Stimulated activated CD8-positive, alpha-beta memory T cell treated with anti-CD3 and anti-CD28 coated beads, Interleukin-12 subunit alpha, Interleukin-12 subunit beta, amount 100 ng/mL, for 24 hours (primary cell): Measurements from ENCODE around the gene ZCCHC8.
"Not testable (repeated sequence)": the region's sequence is repeated elsewhere in the genome, so short reads cannot be mapped to it uniquely, and the experiment has no call there.

ENCODE experiments used
- DNase-seq: peaks from one replicate; pipeline ENCODE4 v3.0.0-alpha.2; 2020; ENCODE audit errors: extremely low read depth

Gene ZCCHC8

GRCh38 chr12:122508163-122508562 is 7.4 kb upstream of the ZCCHC8 start:
- DNase-seq = no peak

GRCh38 chr12:122506393-122506938 is 5.7 kb upstream of the ZCCHC8 start:
- no peak for DNase-seq

- DNase-seq = no peak
Observed at GRCh38 chr12:122505419-122506051, 4.8 kb upstream of the ZCCHC8 start.

DNA sequence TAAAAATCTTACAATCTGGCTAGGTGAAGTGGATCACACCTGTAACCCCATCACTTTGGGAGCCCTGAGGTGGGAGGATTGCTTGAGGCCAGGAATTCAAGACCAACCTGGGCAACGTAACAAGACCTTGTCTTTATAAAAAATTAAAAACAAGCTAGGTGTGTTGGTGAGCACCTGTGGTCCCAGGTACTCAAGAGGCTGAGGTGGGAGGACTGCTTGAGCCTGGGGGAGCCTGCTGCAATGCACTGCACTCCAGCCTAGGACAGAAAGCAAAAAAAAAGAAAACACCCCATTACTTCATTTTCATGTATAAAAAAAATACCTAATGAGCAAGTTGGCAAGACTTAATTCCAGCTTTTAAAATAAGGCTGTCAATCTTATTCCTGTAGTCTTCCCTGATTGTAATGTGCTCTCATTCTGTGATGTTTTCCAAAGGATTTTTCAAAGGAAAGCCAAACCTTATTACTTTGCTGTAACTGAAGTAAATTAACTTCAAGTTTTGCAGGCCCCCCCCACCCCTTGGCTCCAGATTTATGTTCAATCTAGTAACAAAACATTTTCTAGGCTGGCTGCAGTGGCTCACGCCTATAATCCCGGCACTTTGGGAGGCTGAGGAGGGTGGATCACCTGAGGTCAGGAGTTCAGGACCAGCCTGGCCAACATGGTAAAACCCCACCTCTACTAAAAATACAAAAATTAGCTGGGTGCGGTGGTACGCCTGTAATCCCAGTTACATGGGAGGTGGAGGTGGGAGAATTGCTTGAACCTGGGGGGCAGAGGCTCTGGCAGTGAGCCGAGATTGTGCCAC is 3.3 kb upstream of the ZCCHC8 start:
- DNase-seq = no peak

GRCh38 chr12:122503147-122503751 is 2.5 kb upstream of the ZCCHC8 start:
- no peak for DNase-seq

DNA sequence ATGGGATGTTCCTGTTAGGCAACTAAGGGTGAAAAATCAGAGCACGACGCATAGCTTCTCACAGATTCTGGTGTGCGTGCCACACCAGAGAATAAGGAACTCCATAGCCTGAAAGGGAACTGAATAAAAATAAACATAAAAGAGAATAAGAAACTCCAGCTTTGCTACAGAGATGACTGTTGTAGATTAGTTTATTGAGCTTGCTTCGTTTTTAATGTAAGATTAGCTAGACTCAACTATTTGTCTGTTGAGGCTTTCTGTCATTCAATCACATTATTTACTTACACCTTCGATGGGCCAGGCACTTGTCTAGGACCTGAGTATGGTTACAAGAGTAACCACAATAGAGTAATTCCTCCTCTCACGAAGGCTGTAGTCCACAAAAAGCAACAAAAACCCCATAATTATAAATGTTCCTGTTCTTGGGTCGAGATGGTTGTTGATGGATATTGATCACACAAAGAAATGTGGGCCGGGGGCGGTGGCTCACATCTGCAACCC is 807 bp upstream of the ZCCHC8 start:
- DNase-seq = no peak

DNA sequence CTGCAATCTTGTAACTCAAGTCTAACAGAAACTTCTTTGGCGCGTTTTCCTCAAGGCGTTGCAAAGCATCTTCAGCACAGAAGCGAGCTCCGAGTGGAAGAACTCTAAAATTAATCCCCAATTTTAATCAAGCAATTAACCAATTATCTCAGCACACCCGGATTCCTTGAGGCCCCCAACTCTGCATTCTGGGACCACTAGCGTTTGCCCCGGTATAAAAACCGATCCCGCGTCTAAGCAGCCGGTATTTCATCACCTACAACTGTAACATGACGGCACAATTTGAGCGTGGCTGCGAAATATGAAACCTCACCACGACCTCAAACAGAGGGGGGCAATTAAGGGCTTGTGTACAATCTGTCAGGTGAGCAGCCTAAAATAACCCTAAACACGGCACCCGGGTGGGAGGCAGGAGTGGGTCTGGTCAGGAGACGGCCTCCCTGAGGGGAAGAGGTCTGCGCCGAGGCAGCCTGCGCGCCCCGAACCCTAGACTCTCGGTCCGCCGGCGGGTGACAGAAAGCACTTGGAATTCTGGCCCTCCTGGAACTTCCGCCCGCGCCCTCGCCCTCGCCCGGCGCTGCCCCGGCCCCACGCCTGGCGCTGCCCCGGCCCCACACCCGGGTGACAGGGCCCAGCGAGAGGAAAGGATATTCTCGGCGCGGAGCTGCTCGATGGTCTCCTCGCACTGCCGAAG is 594 bp downstream of the ZCCHC8 start:
- no peak for DNase-seq

GRCh38 chr12:122495258-122495657 is 5.5 kb downstream of the ZCCHC8 start:
- no peak for DNase-seq

GRCh38 chr12:122493222-122493621 is 7.5 kb downstream of the ZCCHC8 start:
- DNase-seq = not testable (repeated sequence)

- DNase-seq = no peak
Observed at GRCh38 chr12:122491991-122492390, 8.7 kb downstream of the ZCCHC8 start.

GRCh38 chr12:122489038-122489437 is 11.7 kb downstream of the ZCCHC8 start:
- no peak for DNase-seq

- DNase-seq = not testable (repeated sequence)
Observed at GRCh38 chr12:122487807-122488206, 12.9 kb downstream of the ZCCHC8 start.

DNA sequence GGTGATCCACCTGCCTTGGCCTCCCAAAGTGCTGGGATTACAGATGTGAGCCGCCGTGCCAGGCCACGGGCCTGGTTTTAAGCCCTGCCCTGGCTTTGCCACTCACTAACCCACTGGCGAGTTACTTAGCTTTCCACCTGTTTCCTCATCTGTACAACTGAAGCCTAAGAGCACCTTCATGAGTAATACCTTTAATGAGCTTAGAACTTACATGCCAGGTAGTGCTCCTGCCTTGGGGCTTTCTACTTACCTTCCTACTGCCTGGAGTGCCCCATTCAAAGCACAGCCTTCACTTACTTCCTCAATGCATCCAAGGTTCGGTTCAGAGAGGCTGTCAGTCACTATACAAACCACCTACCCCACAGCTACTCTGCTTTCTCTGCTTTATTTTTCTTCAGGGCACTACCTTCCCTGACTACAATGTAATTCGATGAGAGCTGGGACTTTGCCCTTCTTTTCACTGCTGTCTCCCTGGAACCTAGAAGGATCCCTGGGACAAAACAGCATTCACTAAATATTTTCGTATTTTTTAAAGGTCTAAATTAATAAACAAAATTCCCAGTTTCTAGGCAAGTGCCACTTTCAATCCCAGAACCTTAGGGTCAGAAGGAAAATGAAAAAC is 13.8 kb downstream of the ZCCHC8 start:
- no peak for DNase-seq

DNA sequence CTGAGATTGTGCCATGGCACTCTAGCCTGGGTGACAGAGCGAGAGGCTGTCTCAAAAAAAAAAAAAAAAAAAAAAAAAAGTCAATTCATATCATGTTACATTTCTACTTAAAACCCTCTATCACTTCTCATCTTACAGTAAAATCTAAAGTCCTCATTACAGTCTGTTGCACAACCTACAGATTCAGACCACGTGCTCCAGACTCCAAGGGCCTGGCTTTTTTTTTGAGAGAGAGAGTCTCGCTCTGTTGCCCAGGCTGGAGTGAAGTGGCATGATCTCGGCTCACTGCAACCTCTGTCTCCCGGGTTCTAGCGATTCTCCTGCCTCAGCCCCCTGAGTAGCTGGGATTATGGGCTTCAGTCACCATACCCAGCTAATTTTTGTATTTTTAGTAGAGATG is 14.4 kb downstream of the ZCCHC8 start:
- DNase-seq = not testable (repeated sequence)

DNA sequence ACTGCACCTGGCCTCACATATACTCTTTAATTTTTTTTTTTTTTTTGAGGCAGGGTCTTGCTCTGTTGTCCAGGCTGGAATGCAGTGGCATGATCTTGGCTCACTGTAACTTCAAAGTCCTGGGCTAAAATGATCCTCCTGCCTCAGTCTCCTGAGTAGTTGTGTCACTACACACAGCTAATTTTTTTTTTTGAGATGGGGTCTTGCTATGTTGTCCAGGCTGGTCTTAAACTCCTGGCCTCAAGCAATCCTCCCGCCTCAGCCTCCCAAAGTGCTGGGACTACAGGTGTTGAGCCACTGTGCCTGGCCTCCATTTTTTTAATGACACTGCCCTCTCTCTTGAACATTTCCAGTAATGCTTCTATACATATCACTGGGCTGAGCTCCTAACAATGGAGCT is 16.3 kb downstream of the ZCCHC8 start:
- not testable (repeated sequence) for DNase-seq

DNA sequence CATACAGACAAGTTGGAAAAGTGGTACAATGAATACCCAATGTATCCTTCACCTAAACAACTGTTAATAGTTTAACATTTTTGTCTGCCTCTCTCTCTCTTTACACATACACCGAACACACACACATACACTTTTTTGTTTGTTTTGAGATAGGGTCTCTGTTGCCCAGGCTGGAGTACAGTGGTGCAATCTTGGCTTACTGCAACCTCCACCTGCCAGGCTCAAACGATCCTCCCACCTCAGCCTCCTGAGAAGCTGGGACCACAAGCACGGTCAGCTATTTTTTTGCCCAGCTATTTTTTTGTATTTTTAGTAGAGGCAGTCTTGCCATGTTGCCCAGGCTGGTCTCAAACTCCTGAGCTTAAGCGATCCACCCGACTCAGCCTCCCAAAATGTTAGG is 16.8 kb downstream of the ZCCHC8 start:
- DNase-seq = no peak

DNA sequence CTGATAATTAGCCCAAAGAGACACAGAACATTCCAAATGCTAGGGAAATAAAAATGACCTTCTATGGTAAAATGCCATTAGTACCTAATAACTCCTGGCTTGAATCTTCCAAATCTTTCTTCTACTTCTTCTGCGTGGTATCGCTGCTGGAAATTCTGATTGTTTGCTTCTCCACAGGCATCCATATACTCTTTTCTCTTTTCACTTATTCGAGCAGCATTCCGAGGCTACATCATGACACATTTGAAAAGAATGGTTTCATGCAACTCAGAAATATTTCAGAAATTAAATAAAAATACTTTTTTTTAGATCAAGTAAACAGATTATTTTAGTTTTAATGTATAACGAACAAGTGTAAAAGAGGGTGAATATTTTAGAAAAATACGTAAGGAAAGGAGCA is 18.9 kb downstream of the ZCCHC8 start:
- DNase-seq = no peak

DNA sequence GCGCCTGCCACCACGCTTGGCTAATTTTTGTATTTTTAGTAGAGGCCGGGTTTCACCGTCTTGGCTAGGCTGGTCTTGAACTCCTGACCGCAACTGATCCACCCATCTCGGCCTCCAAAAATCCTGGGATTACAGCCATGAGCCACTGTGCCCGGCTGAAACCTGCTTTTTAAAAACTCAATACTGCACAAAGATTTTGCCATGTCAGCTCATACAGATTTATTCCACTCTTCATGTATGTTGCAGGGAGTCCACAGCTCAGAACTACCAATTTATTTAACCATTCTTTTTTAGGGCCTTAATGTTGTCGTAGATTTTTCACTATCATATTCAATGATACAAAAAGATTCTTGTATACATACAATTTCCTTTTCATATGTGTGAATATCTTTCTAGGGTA is 20.0 kb downstream of the ZCCHC8 start:
- DNase-seq = no peak

GRCh38 chr12:122474324-122474716 is 26.4 kb downstream of the ZCCHC8 start:
- no peak for DNase-seq

DNA sequence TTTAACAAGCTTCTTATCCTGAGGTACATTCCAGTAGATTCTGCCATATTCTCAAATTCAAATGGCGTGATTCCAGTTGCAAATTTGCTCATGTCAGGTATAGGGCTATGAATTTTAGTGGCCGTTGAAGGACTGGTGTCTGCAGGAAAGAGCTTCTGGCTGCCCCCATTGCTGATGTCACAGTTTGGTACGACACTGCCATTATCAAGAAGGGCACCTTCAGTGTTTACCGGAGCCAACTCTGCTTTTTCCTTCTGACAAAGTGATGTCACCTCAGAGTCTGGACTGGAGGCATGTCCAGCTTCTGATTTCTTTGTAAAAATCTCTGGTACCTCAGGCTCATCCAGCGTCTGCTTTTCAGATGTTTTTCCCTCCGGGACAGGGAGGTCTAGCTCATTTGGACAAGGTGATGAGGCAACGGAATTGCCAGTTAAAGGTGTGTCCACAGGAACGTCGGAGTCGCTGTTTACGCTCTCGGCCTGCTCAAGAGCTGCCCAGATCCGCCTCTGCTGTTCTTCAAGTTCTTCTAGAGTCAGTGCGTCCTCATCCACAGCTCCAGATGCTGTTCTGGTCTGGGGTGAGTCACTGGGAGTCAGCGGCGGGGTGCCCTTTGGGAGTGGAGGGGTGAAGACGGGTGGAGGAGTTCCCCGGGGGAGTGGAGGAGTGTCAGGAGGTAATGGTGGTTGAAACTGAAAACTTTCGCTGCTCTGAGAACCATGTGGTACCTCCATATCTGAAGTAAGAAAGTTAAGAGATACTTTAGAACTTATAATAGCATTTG is 27.0 kb downstream of the ZCCHC8 start:
- DNase-seq = peak; percentile 7
